IMR-90 (cell line): Measurements from ENCODE around the gene ADAMTS10. TPM values are rescaled to one million over a fixed set of nuclear protein-coding genes. Genes with fewer than 3 reads are reported as not detected.
A peak's percentile ranks its signal among the peaks of the same experiment; 100 is the strongest.

ENCODE experiments used
- ATAC-seq: fragments of 200-7000 bp; cut with Tn5 transposase; 2 replicates; pipeline ENCODE4 v1.9.1; 2020; ENCODE audit warnings: low read depth, mild to moderate bottlenecking, moderate library complexity
- BruUV-seq: library from RNA; stranded (reverse); fragments of 400-500 nt; replicated peaks from 2 replicates; lab custom pipeline; 2021; lab: Mats Ljungman, UMichigan
- CTCF ChIA-PET: fragments of 300-600 bp; formaldehyde crosslinking; extraction: SDS; loops from one replicate; lab custom pipeline; 2021; ENCODE audit warnings: antibody characterized with exemption; lab: Yijun Ruan, JAX
- POLR2A ChIA-PET: fragments of 300-600 bp; sonication (Branson Sonifier 250); formaldehyde crosslinking; loops from one replicate; lab custom pipeline; 2022; ENCODE audit warnings: antibody characterized with exemption; ENCODE audit not compliant: unreplicated experiment; lab: Charles Lee
- DNase-seq: peaks from one replicate; pipeline ENCODE4 v3.0.0; 2013
- H2AFZ ChIP-seq: replicated peaks from 2 replicates; pipeline ENCODE3; 2013; ENCODE audit warnings: low read length, mild to moderate bottlenecking; ENCODE audit not compliant: poor library complexity
- H2AK5ac ChIP-seq: 2 replicates; pipeline ENCODE4 v1.6.1; 2013; ENCODE audit warnings: low read depth, low read length, inconsistent platforms
- H2AK9ac ChIP-seq: replicated peaks from 2 replicates; pipeline ENCODE3; 2013; ENCODE audit warnings: mild to moderate bottlenecking, low read depth, low read length, moderate library complexity; ENCODE audit not compliant: poor library complexity
- H2BK120ac ChIP-seq: 2 replicates; pipeline ENCODE4 v1.6.1; 2013; ENCODE audit warnings: low read depth, low read length, inconsistent platforms
- H2BK15ac ChIP-seq: 3 replicates; pipeline ENCODE4 v1.6.1; 2013; ENCODE audit warnings: low read depth, low read length, inconsistent platforms
- H2BK20ac ChIP-seq: 2 replicates; pipeline ENCODE4 v1.6.1; 2013; ENCODE audit warnings: low read depth, mild to moderate bottlenecking, inconsistent platforms, low read length, moderate library complexity
- H2BK5ac ChIP-seq: 2 replicates; pipeline ENCODE4 v1.6.1; 2013; ENCODE audit warnings: mild to moderate bottlenecking, low read depth, low read length, inconsistent platforms; ENCODE audit not compliant: poor library complexity, severe bottlenecking
- H3K14ac ChIP-seq: replicated peaks from 2 replicates; pipeline ENCODE4 v1.6.1; 2013; ENCODE audit warnings: low read depth, low read length, inconsistent platforms
- H3K18ac ChIP-seq: 2 replicates; pipeline ENCODE4 v1.6.1; 2013; ENCODE audit warnings: low read depth, low read length, control low read depth
- H3K23ac ChIP-seq: 2 replicates; pipeline ENCODE4 v1.6.1; 2013; ENCODE audit warnings: low read depth, low read length, inconsistent platforms
- H3K27ac ChIP-seq: 2 replicates; pipeline ENCODE4 v1.5.1; 2013; ENCODE audit warnings: mild to moderate bottlenecking, control low read depth, low read length; ENCODE audit not compliant: insufficient read depth
- H3K27me3 ChIP-seq: 2 replicates; pipeline ENCODE4 v1.6.1; 2013; ENCODE audit warnings: low read length; ENCODE audit not compliant: control insufficient read depth, insufficient read depth
- H3K36me3 ChIP-seq: 2 replicates; pipeline ENCODE4 v1.6.1; 2013; ENCODE audit warnings: low read length, mixed read lengths; ENCODE audit not compliant: control insufficient read depth, insufficient read depth
- H3K4ac ChIP-seq: 2 replicates; pipeline ENCODE4 v1.6.1; 2013; ENCODE audit warnings: low read depth, low read length, inconsistent platforms
- H3K4me1 ChIP-seq: 2 replicates; pipeline ENCODE4 v1.6.1; 2013; ENCODE audit warnings: low read length, mixed read lengths; ENCODE audit not compliant: control insufficient read depth, insufficient read depth
- H3K4me2 ChIP-seq: 2 replicates; pipeline ENCODE4 v1.6.1; 2013; ENCODE audit warnings: low read depth, mild to moderate bottlenecking, control low read depth, low read length, moderate library complexity
- H3K4me3 ChIP-seq: 2 replicates; pipeline ENCODE4 v1.5.1; 2013; ENCODE audit warnings: low read depth, mild to moderate bottlenecking, control low read depth, low read length, moderate library complexity; ENCODE audit not compliant: insufficient read depth
- H3K56ac ChIP-seq: 2 replicates; pipeline ENCODE4 v1.6.1; 2013; ENCODE audit warnings: low read length, inconsistent platforms; ENCODE audit not compliant: insufficient read depth; ENCODE audit errors: extremely low read depth
- H3K79me1 ChIP-seq, 2 experiments: 2 replicates each; pipeline ENCODE4 v1.6.1; 2013; ENCODE audit warnings: low read length in 2 of 2, inconsistent platforms in 1 of 2, low read depth in 1 of 2
- H3K9ac ChIP-seq: 2 replicates; pipeline ENCODE4 v1.6.1; 2013; ENCODE audit warnings: low read depth, low read length, control low read depth
- H3K9me1 ChIP-seq: 2 replicates; pipeline ENCODE4 v1.6.1; 2013; ENCODE audit warnings: low read length, inconsistent platforms; ENCODE audit not compliant: insufficient read depth
- H3K9me3 ChIP-seq: 2 replicates; pipeline ENCODE4 v1.6.1; 2013; ENCODE audit warnings: low read length; ENCODE audit not compliant: control insufficient read depth, insufficient read depth
- H4K20me1 ChIP-seq: 2 replicates; pipeline ENCODE4 v1.6.1; 2013; ENCODE audit warnings: low read length, inconsistent platforms; ENCODE audit not compliant: insufficient read depth
- H4K5ac ChIP-seq: 2 replicates; pipeline ENCODE4 v1.6.1; 2013; ENCODE audit warnings: mild to moderate bottlenecking, low read depth, low read length, control low read depth
- H4K8ac ChIP-seq, 2 experiments: 2 replicates each; pipeline ENCODE4 v1.6.1; 2013; ENCODE audit warnings: low read depth in 2 of 2, low read length in 2 of 2, control low read depth in 1 of 2, inconsistent platforms in 1 of 2
- H4K91ac ChIP-seq: 2 replicates; pipeline ENCODE4 v1.6.1; 2013; ENCODE audit warnings: low read depth, low read length, inconsistent platforms; ENCODE audit not compliant: insufficient read depth
- BHLHE40 ChIP-seq: fragments of 150-350 bp; IDR thresholded peaks from 2 replicates; pipeline ENCODE4 v1.6.1; 2016; ENCODE audit warnings: mild to moderate bottlenecking, low read depth, low read length
- CEBPB ChIP-seq: IDR thresholded peaks from 2 replicates; pipeline ENCODE4 v1.6.1; 2012; ENCODE audit warnings: low read depth, low read length, improper control_type of control experiment
- CHD1 ChIP-seq: IDR thresholded peaks from 2 replicates; pipeline ENCODE4 v1.6.1; 2012; ENCODE audit warnings: low read depth, low read length, improper control_type of control experiment
- CTCF ChIP-seq: conservative IDR thresholded peaks from 2 replicates; pipeline ENCODE4 v1.5.1; 2012; ENCODE audit warnings: mild to moderate bottlenecking, low read depth, low read length, improper control_type of control experiment
- ELK1 ChIP-seq: fragments of 150-350 bp; IDR thresholded peaks from 2 replicates; pipeline ENCODE4 v1.6.1; 2016; ENCODE audit warnings: low read depth, mild to moderate bottlenecking, low read length, moderate library complexity, borderline replicate concordance
- FOS ChIP-seq: fragments of 150-350 bp; IDR thresholded peaks from 2 replicates; pipeline ENCODE4 v1.6.1; 2016; ENCODE audit warnings: low read depth, low read length
- MAFK ChIP-seq: IDR thresholded peaks from 2 replicates; pipeline ENCODE4 v1.6.1; 2012; ENCODE audit warnings: low read depth, low read length, improper control_type of control experiment
- MAZ ChIP-seq: IDR thresholded peaks from 2 replicates; pipeline ENCODE4 v1.6.1; 2012; ENCODE audit warnings: low read depth, mild to moderate bottlenecking, low read length, improper control_type of control experiment, moderate library complexity, borderline replicate concordance
- MXI1 ChIP-seq: IDR thresholded peaks from 2 replicates; pipeline ENCODE4 v1.6.1; 2012; ENCODE audit warnings: low read depth, mild to moderate bottlenecking, low read length, moderate library complexity, borderline replicate concordance
- NFE2L2 ChIP-seq: fragments of 150-350 bp; IDR thresholded peaks from 2 replicates; pipeline ENCODE4 v1.6.1; 2016; ENCODE audit warnings: low read depth, mild to moderate bottlenecking, low read length
- POLR2A ChIP-seq: IDR thresholded peaks from 2 replicates; pipeline ENCODE4 v1.6.1; 2012; ENCODE audit warnings: mild to moderate bottlenecking, low read depth, low read length
- RAD21 ChIP-seq: IDR thresholded peaks from 2 replicates; pipeline ENCODE4 v1.6.1; 2012; ENCODE audit warnings: low read length, improper control_type of control experiment
- RCOR1 ChIP-seq: IDR thresholded peaks from 2 replicates; pipeline ENCODE4 v1.6.1; 2012; ENCODE audit warnings: mild to moderate bottlenecking, low read length, improper control_type of control experiment; ENCODE audit not compliant: insufficient replicate concordance
- RFX5 ChIP-seq: IDR thresholded peaks from 2 replicates; pipeline ENCODE4 v1.8.0; 2012; ENCODE audit warnings: low read depth, mild to moderate bottlenecking, low read length, moderate library complexity
- SMC3 ChIP-seq: fragments of 150-350 bp; IDR thresholded peaks from 2 replicates; pipeline ENCODE4 v1.6.1; 2016; ENCODE audit warnings: low read depth, mild to moderate bottlenecking, antibody characterized with exemption, low read length, moderate library complexity
- USF2 ChIP-seq: fragments of 150-350 bp; IDR thresholded peaks from 2 replicates; pipeline ENCODE4 v1.6.1; 2017; ENCODE audit warnings: mild to moderate bottlenecking, antibody characterized with exemption, low read length, low read depth
- WGBS, 2 experiments: methylation state at CpG; one replicate each; pipeline versions ENCODE4 v1.1.5 to v1.1.7; 2013; ENCODE audit warnings: missing lambda C conversion rate in 2 of 2; ENCODE audit not compliant: insufficient read length in 1 of 2; ENCODE audit errors: extremely low coverage in 2 of 2; 5-methylcytosine and 5-hydroxymethylcytosine counted together
- dilution Hi-C: fragments of 300-500 bp; cut with HindIII; formaldehyde crosslinking; loops from one replicate; pipeline ENCODE4 v1.14.3; 2018; ENCODE audit warnings: low sequenced_read_pairs; ENCODE audit not compliant: unreplicated experiment
- in situ Hi-C: fragments of 300-500 bp; cut with MboI; formaldehyde crosslinking; loops from 3 replicates; pipeline ENCODE4 v1.14.3; 2019; ENCODE audit warnings: low sequenced_read_pairs, inconsistent platforms, mixed read lengths
- intact Hi-C: fragments of 100-400 bp; cut with micrococcal nuclease; formaldehyde crosslinking; loops from 2 replicates; pipeline ENCODE4 v1.10.0; 2022
- polyA plus RNA-seq, 3 experiments: library from polyadenylated mRNA; depleted of rRNA; stranded (reverse); fragments of >200 nt; gene quantifications; 2 replicates each; pipeline ENCODE4 v1.2.3, GENCODE V29; 2012; ENCODE audit warnings: low replicate concordance in 1 of 3
- total RNA-seq: library from RNA; depleted of rRNA; stranded (reverse); fragments of >200 nt; gene quantifications from 2 replicates; pipeline ENCODE4 v1.2.3, GENCODE V29; 2012

The ADAMTS10 gene
- total and polyA plus RNA-seq, 2 of the 4 experiments (the other 2 are of a cell fraction) = 3.4 to 11.5 TPM

- no TSS peak for BruUV-seq
- Histone ChIP-seq H3K4ac (peak overlapping the region; percentile 96), H3K79me1 (peaks cover 5 to 32% of the 10 kb centered on the region in 2 experiments), H3K9me3 (peaks cover 8% of the 10 kb centered on the region), H3K27me3 (no peaks in the 10 kb centered on the region), H2BK5ac (peak overlapping the region; percentile 75), H3K18ac (peak overlapping the region; percentile 80), H3K4me2 (peak overlapping the region; percentile 85), H2BK20ac (no peak overlapping the region), H4K8ac (peak overlapping the region; percentile 64 to 99), H2AK9ac (peak overlapping the region; percentile 96), H3K4me3 (peak overlapping the region; percentile 94), H3K9me1 (peaks cover 3% of the 10 kb centered on the region), H3K14ac (peak overlapping the region; percentile 96), H2BK15ac (peak overlapping the region; percentile 17; the same call in 1 of the 3 replicates), H3K56ac (no peak overlapping the region), H2BK120ac (peak overlapping the region; percentile 50), H4K91ac (peak overlapping the region; percentile 72), H3K27ac (peak overlapping the region; percentile 74), H3K4me1 (peaks cover 4% of the 10 kb centered on the region), H4K5ac (peak overlapping the region; percentile 78), H3K9ac (peak overlapping the region; percentile 76), H3K36me3 (peaks cover 7% of the 10 kb centered on the region; the same call in 1 of the 2 replicates), H2AFZ (peak overlapping the region; percentile 99), H4K20me1 (no peaks in the 10 kb centered on the region), H3K23ac (peak overlapping the region; percentile 90), H2AK5ac (peak overlapping the region; percentile 98)
- POLR2A ChIA-PET = no interaction called here
- no peak for ATAC-seq
- in situ Hi-C loops (no loop called here), dilution Hi-C loops (no loop called here), intact Hi-C loops (no loop called here)
- CTCF ChIA-PET = no interaction called here
- no peak for TF ChIP-seq SMC3
- TF ChIP-seq RFX5 = no peak
- no peak for TF ChIP-seq POLR2A
- TF ChIP-seq MAFK = no peak
- TF ChIP-seq CHD1 = no peak
- no peak for TF ChIP-seq NFE2L2
- TF ChIP-seq USF2 = no peak
- TF ChIP-seq FOS = no peak
- TF ChIP-seq ELK1 = no peak
- no peak for TF ChIP-seq MAZ
- no peak for TF ChIP-seq RCOR1
- no peak for TF ChIP-seq CTCF
- TF ChIP-seq MXI1 = no peak
- no peak for TF ChIP-seq RAD21
- TF ChIP-seq CEBPB = no peak
- no peak for TF ChIP-seq BHLHE40
- 67% methylated on average over 2 of the region's 5 CpGs; no CpG with 5 or more reads in 1 of the 2 experiments for WGBS, 2 experiments
- DNase-seq = no peak
Measured at GRCh38 chr19:8608941-8609278, 1.6 kb downstream of the ADAMTS10 start.
